ENCODE data around the gene MPC2. TPM values are rescaled to one million over a fixed set of nuclear protein-coding genes. Genes with fewer than 3 reads are reported as not detected.
"Not testable (repeated sequence)": the region's sequence is repeated elsewhere in the genome, so short reads cannot be mapped to it uniquely, and the experiment has no call there.

The MPC2 gene
- total RNA-seq, 1 donor from 2014 or later: 38.9 TPM

GRCh38 chr1:167909691-167910180 lies 27.1 kb downstream of the MPC2 start:
- Mint-ChIP-seq H3K27ac (no peak overlapping the region), H3K36me3 (ENCODE audit: low read depth) (no peaks in the 10 kb centered on the region), H3K4me1 (no peaks in the 10 kb centered on the region), H3K9me3 (peaks cover 10% of the 10 kb centered on the region), H3K27me3 (peaks cover 13% of the 10 kb centered on the region), H3K4me3 (no peak overlapping the region)
- DNase-seq: peak; percentile 40
- intact Hi-C loops (cut with micrococcal nuclease): no loop called here

- H3K9me3 Mint-ChIP-seq: peaks cover 10% of the 10 kb centered on the region
- H3K4me3 Mint-ChIP-seq: no peak overlapping the region
- H3K27me3 Mint-ChIP-seq: peaks cover 13% of the 10 kb centered on the region
- no peaks in the 10 kb centered on the region for H3K36me3 Mint-ChIP-seq (ENCODE audit: low read depth)
- DNase-seq: peak; percentile 24
- H3K4me1 Mint-ChIP-seq: peaks cover 2% of the 10 kb centered on the region
- H3K27ac Mint-ChIP-seq: no peak overlapping the region
- intact Hi-C loops (cut with micrococcal nuclease): no loop called here
Measured at GRCh38 chr1:167905671-167906070, 31.2 kb downstream of the MPC2 start.

GRCh38 chr1:167905182-167905581 lies 31.7 kb downstream of the MPC2 start:
- H3K27ac Mint-ChIP-seq: no peak overlapping the region
- H3K4me1 Mint-ChIP-seq: peaks cover 2% of the 10 kb centered on the region
- H3K4me3 Mint-ChIP-seq: no peak overlapping the region
- peak; percentile 44 for DNase-seq
- H3K9me3 Mint-ChIP-seq: peaks cover 8% of the 10 kb centered on the region
- H3K27me3 Mint-ChIP-seq: peaks cover 11% of the 10 kb centered on the region
- intact Hi-C loops (cut with micrococcal nuclease): no loop called here
- no peaks in the 10 kb centered on the region for H3K36me3 Mint-ChIP-seq (ENCODE audit: low read depth)

DNA sequence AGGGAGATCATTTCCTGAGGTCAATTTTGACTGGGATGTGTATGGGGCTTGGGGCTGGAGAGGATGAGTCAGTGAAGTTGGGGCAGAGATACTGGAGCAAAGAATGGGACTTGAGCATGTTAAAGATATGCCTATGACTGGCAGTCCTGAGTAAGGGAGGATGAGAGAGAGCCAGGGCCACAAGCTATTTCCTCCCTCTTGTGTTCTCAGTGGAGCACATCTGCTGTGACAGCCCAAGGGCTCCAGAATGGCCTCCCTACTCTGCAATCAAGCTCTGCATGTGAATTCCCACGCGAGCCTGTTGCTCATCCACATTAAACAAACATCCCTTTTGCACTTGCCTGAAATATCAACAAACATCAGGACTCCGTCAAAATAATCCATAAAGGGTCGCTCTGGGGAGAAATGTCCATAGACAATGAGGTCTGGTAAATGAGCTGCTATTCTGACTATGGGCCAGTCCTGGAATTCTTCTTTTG lies 32.2 kb downstream of the MPC2 start:
- Mint-ChIP-seq H3K27ac (no peak overlapping the region), H3K4me3 (no peak overlapping the region), H3K4me1 (peaks cover 2% of the 10 kb centered on the region), H3K9me3 (peaks cover 5% of the 10 kb centered on the region), H3K36me3 (ENCODE audit: low read depth) (no peaks in the 10 kb centered on the region), H3K27me3 (peaks cover 8% of the 10 kb centered on the region)
- peak; percentile 47 for DNase-seq
- intact Hi-C loops (cut with micrococcal nuclease): no loop called here

DNA sequence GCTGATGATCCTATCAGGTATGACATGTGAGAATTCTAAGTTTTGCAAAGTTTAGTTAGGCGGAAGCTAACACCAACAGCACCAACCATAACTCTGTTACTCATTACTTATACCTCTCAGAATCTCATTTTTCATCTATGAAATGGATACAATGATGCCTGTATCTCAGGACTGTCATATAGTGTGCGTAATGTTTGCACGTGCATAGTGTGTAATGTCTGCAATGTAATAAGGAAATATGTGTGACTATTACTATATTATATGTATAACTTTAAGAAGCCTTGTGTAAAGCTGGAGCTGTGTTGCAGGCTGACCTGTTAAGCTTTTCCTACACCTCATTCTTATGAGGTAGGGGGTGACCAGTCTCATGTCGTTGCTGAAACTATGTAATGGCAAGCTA lies 36.0 kb downstream of the MPC2 start:
- intact Hi-C loops (cut with micrococcal nuclease): no loop called here
- no peaks in the 10 kb centered on the region for H3K36me3 Mint-ChIP-seq (ENCODE audit: low read depth)
- H3K9me3 Mint-ChIP-seq: no peaks in the 10 kb centered on the region
- peak; percentile 36 for DNase-seq
- H3K4me1 Mint-ChIP-seq: peaks cover 2% of the 10 kb centered on the region
- no peak overlapping the region for H3K4me3 Mint-ChIP-seq
- no peak overlapping the region for H3K27ac Mint-ChIP-seq
- H3K27me3 Mint-ChIP-seq: no peaks in the 10 kb centered on the region

DNA sequence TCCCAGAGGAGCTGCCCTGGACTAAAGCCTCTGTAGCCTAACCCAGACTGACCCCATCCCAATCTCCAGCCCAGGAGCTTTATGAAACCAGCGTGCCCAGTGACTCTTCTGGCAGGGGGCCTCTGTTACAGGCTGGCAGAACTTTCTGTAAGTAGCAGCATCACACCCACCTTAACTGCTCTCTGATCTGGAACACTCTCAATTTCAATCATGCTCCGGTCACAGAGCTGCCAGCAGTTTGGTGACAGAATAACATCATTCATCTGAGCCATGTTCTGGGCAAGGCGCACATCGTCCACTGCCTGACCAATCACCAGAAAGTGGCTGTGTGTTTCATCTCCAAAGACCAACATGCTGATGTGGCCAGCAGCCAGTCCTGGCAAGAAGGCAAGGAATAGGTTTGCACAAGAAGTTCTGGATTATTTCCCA lies 37.6 kb downstream of the MPC2 start:
- Mint-ChIP-seq H3K36me3 (ENCODE audit: low read depth) (no peaks in the 10 kb centered on the region), H3K9me3 (no peaks in the 10 kb centered on the region), H3K4me3 (no peak overlapping the region), H3K4me1 (no peaks in the 10 kb centered on the region), H3K27ac (no peak overlapping the region), H3K27me3 (no peaks in the 10 kb centered on the region)
- intact Hi-C loops (cut with micrococcal nuclease): no loop called here
- DNase-seq: peak; percentile 40

GRCh38 chr1:167898578-167899222 lies 38.2 kb downstream of the MPC2 start:
- intact Hi-C loops (cut with micrococcal nuclease): no loop called here
- H3K36me3 Mint-ChIP-seq (ENCODE audit: low read depth): no peaks in the 10 kb centered on the region
- no peaks in the 10 kb centered on the region for H3K4me1 Mint-ChIP-seq
- H3K27me3 Mint-ChIP-seq: no peaks in the 10 kb centered on the region
- DNase-seq: no peak
- no peaks in the 10 kb centered on the region for H3K9me3 Mint-ChIP-seq
- no peak overlapping the region for H3K27ac Mint-ChIP-seq
- H3K4me3 Mint-ChIP-seq: no peak overlapping the region

- H3K4me1 Mint-ChIP-seq: no peaks in the 10 kb centered on the region
- no peaks in the 10 kb centered on the region for H3K36me3 Mint-ChIP-seq (ENCODE audit: low read depth)
- no peak overlapping the region for H3K27ac Mint-ChIP-seq
- H3K9me3 Mint-ChIP-seq: peaks cover 4% of the 10 kb centered on the region
- H3K27me3 Mint-ChIP-seq: peaks cover 13% of the 10 kb centered on the region
- H3K4me3 Mint-ChIP-seq: no peak overlapping the region
- DNase-seq: no peak
- intact Hi-C loops (cut with micrococcal nuclease): no loop called here
Measured at GRCh38 chr1:167893798-167894197, 43.1 kb downstream of the MPC2 start.

DNA sequence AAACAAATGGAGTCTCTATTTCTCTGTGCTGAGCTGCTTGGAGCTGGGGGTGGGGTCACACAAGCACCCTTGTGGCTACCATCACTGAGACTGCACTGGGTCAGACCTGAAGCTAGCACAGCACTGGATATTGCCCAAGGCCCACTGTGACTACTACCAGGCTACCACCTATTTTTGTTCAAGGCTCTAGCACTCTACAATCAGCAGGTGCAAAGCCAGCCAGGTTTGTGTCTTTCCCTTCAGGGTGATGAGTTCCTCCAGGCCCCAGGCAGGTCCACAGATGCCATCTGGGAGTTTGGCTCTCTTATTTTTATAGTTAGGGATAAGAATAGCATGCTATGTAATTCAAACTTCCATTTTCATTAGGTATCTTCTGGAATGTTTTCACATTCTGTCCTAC lies 46.5 kb downstream of the MPC2 start:
- no peak for DNase-seq
- peaks cover 4% of the 10 kb centered on the region for H3K9me3 Mint-ChIP-seq
- peaks cover 15% of the 10 kb centered on the region for H3K27me3 Mint-ChIP-seq
- H3K4me3 Mint-ChIP-seq: no peak overlapping the region
- H3K4me1 Mint-ChIP-seq: no peaks in the 10 kb centered on the region
- no peak overlapping the region for H3K27ac Mint-ChIP-seq
- intact Hi-C loops (cut with micrococcal nuclease): no loop called here
- no peaks in the 10 kb centered on the region for H3K36me3 Mint-ChIP-seq (ENCODE audit: low read depth)

- H3K36me3 Mint-ChIP-seq (ENCODE audit: low read depth); H3K9me3 Mint-ChIP-seq; H3K4me1 Mint-ChIP-seq; intact Hi-C loops (cut with micrococcal nuclease); DNase-seq; H3K4me3 Mint-ChIP-seq; H3K27ac Mint-ChIP-seq: not testable (repeated sequence)
- peaks cover 13% of the 10 kb centered on the region for H3K27me3 Mint-ChIP-seq
Measured at GRCh38 chr1:167887187-167887586, 49.7 kb downstream of the MPC2 start.

GRCh38 chr1:167882376-167882775 lies 54.5 kb downstream of the MPC2 start:
- Mint-ChIP-seq H3K36me3 (ENCODE audit: low read depth) (no peaks in the 10 kb centered on the region), H3K4me1 (no peaks in the 10 kb centered on the region), H3K9me3 (peaks cover 6% of the 10 kb centered on the region), H3K27me3 (peaks cover 9% of the 10 kb centered on the region), H3K4me3 (no peak overlapping the region), H3K27ac (no peak overlapping the region)
- intact Hi-C loops (cut with micrococcal nuclease): no loop called here
- no peak for DNase-seq

DNA sequence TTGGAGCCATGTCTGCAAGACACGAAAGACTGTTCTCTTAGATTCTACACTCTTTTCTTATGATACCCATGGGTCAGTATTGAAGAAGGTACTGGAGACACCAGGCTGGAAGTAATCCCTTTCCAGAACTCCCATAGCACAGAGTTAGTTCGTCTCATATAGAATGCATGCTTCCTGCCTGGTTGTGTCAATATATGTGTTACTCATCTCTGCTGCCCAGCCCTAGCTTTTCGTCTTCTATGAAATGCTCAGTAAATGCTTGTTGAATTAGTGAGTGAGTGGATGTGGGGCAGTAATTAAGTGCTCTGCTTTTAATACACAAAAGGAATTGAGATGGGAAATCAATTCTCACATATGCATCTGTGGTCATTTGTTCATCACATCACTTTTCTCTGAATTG lies 55.1 kb downstream of the MPC2 start:
- Mint-ChIP-seq H3K27ac (no peak overlapping the region), H3K4me3 (no peak overlapping the region), H3K4me1 (no peaks in the 10 kb centered on the region), H3K36me3 (ENCODE audit: low read depth) (no peaks in the 10 kb centered on the region), H3K9me3 (peaks cover 6% of the 10 kb centered on the region), H3K27me3 (peaks cover 9% of the 10 kb centered on the region)
- no peak for DNase-seq
- intact Hi-C loops (cut with micrococcal nuclease): no loop called here

GRCh38 chr1:167881069-167881468 lies 55.8 kb downstream of the MPC2 start:
- no peak overlapping the region for H3K4me3 Mint-ChIP-seq
- intact Hi-C loops (cut with micrococcal nuclease): no loop called here
- H3K4me1 Mint-ChIP-seq: no peaks in the 10 kb centered on the region
- H3K9me3 Mint-ChIP-seq: peaks cover 6% of the 10 kb centered on the region
- DNase-seq: no peak
- no peaks in the 10 kb centered on the region for H3K36me3 Mint-ChIP-seq (ENCODE audit: low read depth)
- H3K27me3 Mint-ChIP-seq: peaks cover 7% of the 10 kb centered on the region
- H3K27ac Mint-ChIP-seq: no peak overlapping the region

DNA sequence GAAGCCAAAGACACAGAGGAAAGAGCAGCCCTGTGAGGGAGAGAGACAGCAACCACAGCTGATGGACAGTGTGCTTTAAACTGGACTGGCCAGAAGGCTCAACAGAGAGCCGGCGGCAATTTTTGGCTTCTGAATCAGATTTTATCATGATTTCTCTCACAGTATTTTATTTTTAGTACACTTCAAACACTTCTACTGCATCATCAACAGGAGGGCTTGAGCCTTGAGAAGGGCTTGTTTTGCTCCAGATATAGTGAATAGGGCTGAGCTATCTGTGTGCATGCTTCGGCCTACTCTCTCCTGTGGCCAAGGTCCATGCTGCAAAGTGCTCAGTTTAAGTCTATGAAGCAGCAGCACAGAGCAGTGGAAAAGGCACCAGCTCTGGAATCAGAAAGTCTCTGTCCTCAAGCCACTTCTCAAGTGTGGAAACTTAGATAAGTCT lies 56.3 kb downstream of the MPC2 start:
- Mint-ChIP-seq H3K27me3 (peaks cover 7% of the 10 kb centered on the region), H3K36me3 (ENCODE audit: low read depth) (no peaks in the 10 kb centered on the region), H3K4me1 (no peaks in the 10 kb centered on the region), H3K4me3 (no peak overlapping the region), H3K27ac (no peak overlapping the region), H3K9me3 (peaks cover 6% of the 10 kb centered on the region)
- intact Hi-C loops (cut with micrococcal nuclease): no loop called here
- DNase-seq: no peak

GRCh38 chr1:167879508-167879907 lies 57.4 kb downstream of the MPC2 start:
- no peaks in the 10 kb centered on the region for H3K4me1 Mint-ChIP-seq
- H3K4me3 Mint-ChIP-seq: no peak overlapping the region
- DNase-seq: no peak
- H3K27ac Mint-ChIP-seq: no peak overlapping the region
- H3K36me3 Mint-ChIP-seq (ENCODE audit: low read depth): no peaks in the 10 kb centered on the region
- peaks cover 4% of the 10 kb centered on the region for H3K27me3 Mint-ChIP-seq
- no peaks in the 10 kb centered on the region for H3K9me3 Mint-ChIP-seq
- intact Hi-C loops (cut with micrococcal nuclease): no loop called here
